HG03439 (cell line): ENCODE results near the gene NCAM2.

Source experiments
- ATAC-seq: cut with Tn5 transposase; IDR thresholded peaks from one replicate; pipeline ENCODE4 v1.9.1; 2021; ENCODE audit warnings: mild to moderate bottlenecking, moderate library complexity; ENCODE audit not compliant: unreplicated experiment

The NCAM2 gene

DNA sequence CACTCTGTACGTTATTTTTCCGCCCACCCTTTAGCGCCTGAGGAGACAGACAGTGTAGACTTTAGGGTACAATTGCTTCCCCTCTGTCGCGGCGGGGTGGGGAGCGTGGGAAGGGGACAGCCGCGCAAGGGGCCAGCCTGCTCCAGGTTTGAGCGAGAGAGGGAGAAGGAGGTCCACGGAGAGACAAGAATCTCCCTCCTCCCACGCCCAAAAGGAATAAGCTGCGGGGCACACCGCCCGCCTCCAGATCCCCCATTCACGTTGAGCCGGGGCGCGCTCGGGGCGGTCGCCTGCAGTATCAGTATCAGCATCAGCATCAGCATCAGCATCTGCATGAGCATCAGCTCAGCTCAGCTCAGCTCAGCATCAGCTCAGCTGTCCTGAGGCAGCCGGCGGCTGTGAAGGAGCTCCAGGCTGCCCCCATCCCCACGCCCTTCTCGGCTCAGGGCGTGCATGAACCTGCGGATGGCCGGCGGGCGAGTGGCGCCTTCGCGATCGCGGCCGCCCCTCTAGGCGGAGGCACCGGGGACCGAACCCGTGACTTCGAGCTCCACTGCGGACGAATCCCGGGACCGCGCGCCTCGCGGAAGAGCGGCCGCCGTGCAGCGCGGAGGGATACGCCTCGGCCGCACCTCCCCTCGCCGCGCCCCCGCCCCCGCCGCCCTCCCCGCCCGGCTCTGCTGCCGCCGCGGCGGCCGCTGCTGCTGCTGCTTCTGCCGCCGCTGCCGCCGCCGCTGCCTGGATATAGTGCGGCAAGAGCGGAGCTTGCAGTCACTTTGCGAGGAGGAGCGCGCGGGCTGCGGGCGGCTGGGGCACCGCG, at the start of gene NCAM2:
TSS of gene NCAM2 (plus strand) at position 774 of the 820 bp plus-strand sequence.
- no peak for ATAC-seq

DNA sequence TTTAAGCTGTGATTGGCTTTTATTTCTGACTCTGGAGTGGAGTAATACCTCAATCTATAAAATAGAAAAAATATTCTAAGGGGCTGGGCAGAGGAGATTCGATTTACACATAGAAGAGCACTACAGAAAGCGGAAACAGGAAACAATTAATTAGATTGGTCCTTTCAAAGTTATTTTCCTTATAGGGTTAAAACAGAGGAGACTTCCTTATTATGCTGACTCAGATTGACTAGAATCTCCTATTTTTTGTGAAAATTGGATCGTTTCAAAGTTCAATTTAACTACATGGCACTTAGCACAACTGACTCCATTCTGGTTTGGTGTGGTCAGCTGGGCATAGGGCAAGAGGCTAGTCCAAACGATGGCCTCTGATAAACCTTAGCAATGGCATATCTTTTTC, 48.3 kb upstream of the NCAM2 start:
- ATAC-seq = no peak

DNA sequence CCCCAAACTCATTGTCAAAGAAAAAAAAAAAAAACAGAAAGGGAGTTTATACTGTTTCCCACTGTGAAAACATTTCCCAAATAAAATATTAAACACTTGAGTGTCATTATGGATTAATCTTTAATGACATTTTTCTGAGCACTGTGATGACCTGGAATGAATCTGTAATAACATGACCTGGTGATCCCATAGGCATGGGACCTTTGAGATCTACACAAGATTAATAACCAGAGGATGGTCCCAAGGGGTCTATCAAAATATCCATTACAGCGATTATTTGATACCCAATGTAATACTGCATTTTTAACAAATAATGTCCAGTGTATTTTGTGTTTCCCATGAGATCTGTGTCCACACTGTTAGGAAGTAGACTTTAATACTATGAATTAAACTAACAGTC, 32.4 kb upstream of the NCAM2 start:
- no peak for ATAC-seq

DNA sequence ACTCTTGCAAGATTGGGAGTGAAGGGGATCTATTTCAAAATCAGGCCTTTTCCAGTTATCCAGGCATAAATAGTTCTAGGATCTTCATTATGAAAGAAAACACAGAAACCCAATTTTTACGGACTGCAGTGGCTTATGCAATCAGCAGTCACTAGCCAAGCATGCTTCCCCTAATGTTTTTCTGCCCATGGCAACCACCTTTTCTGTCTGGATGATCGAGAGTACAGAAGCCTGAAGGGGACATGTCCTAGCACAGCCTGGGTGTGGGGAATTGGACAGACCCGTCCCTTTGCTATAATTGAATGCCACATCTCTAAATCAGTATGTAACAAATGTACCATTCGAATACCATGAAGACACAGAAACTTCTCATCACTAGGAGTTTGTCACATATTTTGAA, 29.8 kb upstream of the NCAM2 start:
- no peak for ATAC-seq

DNA sequence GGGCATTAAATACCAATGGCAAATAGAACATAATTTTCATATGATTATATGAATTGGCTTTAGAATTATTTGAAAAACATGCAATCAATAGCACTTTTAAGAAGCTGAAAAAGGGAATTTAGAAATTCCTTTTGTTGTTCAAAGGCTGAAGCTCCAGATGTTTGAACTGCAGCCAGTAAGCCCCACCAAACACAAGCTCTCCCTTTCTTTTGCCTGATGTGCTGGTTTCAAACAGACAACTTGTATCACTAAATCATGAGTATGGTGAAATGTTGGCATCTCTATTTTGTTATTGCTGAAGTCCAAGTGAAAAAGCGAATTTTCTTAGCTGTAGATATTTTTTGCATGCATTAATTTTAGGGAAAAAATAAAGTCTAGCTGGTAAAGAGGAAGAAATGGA, 27.5 kb upstream of the NCAM2 start:
- no peak for ATAC-seq

DNA sequence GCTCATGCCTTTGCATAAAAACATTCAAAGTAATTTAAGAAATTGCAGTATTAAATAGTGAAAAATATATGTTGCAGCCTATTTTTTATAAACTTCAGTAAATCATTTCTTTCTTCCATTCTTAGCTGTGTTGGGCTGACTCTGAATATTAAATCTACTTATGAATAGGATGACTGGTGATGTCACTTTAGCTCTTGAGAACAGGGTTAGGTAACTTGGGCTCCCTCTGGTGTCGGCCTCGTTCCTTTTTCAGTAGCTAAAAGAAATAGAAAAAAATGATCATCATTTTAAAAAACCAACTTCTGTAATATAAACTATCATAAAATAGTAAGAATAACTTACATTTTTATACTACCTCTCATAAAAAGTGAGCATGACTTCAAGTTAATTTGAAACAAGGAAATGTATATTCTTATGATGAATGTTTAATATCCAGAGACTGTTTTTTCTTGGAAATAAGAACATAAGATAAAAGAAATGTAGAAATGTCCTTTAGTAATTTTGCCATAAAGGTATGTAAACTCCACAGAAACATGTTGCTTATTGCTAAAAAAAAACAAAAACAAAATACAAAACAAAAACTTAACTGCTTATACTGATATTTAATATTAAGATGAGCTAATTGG, 26.8 kb upstream of the NCAM2 start:
- no peak for ATAC-seq

DNA sequence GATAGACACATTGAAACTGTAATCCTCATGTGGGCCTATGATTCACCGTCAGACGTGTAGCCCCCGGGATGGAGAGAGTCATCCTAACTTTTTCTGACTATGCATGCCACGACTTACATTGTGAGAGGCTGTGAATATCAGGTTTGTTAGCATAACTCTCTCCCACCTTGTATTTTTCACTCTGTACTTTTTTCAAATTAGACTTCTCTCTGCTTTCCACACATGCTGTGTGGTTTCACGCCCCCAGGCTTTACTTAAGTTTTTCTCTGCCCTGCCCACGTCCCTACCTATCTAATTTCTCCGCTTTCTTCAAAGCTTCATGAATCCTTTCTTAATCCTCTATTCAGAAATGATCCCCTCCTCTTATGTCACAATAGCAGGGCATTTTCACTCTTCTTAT, 3.4 kb upstream of the NCAM2 start:
- ATAC-seq = no peak

DNA sequence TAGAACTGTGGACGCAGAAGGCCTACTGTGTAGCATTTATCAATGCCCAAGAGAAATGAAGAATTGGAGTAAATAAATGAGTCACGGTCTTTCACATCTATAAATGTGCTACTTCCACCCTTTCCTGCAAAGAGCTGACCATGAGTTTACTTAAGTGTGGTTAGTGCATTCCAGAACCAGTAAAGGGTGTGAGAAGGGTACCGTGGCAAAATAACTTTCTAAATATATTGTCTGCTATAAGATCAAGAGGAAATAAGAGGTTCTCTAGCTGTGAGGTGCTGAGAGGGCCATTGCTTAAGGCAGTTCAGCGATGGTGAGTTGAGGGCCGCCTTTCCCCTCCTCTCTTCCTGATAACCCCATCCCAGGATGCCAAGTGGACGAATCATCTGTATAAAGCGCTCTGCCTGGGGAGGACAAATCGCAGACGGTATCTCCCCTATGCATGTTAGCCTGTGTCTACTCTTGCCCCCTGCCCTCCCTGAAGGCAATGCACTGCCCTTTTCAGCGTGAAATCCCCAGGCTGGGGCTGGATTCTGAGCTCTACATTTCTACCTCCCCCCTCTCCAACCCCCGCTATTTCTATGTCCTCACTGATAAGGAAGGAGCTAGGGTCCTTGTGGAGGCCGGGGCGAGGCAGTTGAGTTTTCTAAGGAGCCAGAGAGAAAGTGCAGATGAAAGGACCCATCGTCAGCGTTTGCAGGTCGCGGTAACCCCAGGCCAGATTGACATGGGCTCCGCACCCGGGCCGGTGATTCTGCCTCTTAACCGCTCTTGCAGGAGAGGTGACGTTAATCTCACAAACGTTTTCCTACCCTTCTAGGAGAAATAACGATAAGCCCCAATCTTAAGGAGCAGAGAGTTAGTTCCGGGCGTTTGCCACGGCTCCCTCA, 1.5 kb upstream of the NCAM2 start:
- ATAC-seq = no peak

DNA sequence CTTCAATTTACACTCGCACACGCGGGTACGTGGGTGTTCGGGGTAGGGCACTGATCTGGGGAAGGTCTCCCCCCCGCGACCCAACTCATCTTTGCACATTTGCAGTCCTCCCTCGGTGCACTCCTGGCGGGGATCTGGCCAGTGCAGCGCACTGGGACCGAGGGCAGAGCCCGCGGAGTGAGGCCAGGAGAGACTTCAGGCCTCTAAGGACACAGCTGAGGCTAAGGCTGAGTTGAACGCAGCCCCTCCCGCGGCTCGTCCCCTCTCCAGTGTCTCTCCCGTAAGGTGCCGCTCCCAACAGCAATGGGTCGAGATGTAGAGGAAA, 936 bp upstream of the NCAM2 start:
- ATAC-seq = no peak

DNA sequence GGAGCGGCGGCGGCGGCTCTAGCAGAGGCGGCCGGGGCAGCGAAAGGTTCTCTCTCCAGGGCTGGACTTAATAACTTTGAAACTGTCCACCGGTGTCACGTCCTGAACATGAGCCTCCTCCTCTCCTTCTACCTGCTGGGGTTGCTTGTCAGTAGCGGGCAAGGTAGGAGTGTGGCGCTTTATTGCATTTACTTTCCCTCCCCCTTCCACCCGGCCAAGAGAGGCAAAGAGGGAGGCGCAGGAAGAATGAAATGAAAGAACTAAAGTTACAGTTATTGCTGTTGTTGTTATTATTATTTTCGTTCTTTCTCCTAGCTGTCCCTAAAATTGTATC, 214 bp downstream of the NCAM2 start:
- no peak for ATAC-seq

DNA sequence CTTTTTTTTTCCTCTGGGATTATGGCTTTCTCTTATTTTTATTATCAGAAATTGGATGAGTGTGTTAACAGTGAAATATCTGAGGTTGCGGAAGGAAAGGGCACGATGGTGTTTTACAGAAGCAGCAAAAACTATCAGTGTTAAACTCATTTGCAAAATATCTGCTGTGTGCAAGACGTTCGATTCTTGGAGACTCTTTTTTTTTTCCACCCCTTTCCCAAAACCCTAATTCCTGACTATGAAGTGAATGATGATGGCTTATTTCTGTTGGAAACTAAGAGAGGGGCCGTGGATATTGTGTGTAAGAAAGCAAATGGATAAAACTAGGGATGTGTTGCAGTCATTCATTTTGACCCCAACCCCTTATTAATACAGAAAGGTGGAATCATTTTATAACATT, 677 bp downstream of the NCAM2 start:
- ATAC-seq = no peak

DNA sequence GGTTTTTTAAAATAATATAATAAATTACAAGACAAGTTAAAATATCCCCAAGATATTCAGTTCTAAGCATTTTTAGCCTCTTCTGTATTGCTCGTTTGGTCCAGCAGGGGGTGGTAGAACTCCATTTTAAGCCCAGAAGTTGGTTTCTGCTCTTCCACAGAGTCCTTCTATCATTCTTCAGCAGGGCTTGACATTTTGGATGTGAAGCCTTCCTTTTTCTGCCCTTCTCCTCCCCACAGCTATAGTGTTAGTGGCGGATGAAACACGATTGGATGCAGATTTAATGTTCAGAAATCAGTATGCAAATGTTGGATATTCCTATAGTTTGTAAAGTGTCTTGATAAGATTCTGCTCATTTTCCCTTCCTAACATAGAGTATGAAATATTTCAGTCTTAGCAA, 1.4 kb downstream of the NCAM2 start:
- ATAC-seq = no peak

DNA sequence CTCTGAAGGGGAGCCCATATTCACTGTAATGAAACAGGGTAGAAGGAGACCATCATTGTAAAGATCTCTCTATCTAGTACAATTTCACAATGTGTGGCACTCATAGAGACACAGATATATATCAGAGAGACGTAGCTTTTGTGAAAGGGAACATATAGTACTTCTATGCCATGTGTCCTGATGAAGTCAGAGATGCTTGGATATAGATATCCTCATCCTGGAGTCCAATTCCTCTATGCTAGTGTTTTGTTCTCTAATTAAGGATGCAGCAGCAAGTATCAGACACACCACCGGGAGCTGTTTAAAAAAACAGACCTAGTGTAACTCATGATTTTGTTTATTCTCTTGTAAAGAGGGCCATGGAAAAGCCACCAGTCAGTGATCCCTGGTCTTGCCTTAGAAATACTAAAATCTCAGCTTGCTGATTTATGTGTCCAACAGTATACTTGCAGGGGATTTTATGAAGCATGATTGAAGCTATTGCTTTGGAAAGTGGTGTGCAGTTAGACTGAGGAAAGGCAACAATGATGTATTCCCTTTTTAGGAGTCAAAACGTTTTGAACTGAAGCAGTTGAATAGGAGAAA, 2.5 kb downstream of the NCAM2 start:
- ATAC-seq = no peak

DNA sequence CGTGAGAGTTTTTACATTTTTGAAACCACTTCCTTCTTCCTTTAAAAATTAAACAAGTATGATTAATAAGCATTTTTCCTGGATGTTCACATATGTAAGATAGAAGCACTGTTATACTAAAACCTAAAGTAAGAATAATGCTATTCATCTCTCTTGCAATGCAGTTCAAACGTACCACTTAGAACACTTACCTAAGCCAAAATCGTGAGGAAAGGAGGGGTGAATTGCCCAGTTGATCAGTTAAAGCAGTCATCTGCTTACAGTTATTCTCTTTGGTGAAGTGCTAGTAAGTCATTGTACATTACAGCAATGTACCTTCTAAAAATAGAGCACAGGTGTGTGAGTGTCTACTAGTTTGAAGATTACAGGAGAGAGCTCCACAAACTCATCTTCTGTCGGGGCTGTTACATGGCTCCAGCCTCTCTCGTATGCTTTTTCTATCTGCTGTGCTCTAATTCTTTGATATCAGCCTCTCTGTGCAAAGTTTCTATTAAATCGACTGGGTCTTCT, 3.4 kb downstream of the NCAM2 start:
- no peak for ATAC-seq

DNA sequence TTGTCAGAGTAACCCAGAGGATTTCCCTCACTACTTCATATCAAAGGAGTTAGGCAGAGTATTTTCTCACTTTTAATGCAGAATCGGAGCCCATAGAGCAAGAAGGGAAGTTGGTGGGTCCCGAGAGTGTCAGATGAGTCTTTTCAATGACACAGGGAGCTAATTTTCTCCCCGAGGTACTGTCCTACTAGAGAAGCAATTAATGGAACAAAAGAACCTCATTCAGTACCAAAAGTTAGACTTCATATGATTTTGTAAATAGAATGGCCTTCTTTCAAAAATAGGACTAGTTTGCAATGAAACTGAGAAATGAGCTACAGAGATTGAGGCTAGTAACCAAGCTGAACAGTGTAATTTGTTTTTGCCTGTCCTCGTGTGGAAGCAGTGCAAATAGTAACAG, 3.9 kb downstream of the NCAM2 start:
- ATAC-seq = no peak

DNA sequence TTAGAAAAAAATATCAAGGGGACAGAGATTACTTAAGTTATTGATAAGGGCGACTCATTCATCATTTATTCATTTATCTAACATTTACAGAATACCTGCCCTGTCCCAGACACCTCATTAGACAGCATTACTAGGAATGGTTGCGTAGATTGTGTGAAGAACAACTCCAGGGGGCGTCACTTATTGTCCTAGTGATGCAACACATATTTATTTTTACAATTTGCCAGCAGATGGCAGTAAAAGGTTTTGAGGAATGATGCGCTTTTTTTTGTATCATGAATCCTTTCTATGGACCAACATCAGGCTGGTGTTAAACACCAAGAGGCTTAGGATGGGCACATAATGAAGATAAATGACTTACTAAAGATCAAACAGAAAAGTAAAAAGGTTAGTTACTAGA, 5.5 kb downstream of the NCAM2 start:
- ATAC-seq = no peak

DNA sequence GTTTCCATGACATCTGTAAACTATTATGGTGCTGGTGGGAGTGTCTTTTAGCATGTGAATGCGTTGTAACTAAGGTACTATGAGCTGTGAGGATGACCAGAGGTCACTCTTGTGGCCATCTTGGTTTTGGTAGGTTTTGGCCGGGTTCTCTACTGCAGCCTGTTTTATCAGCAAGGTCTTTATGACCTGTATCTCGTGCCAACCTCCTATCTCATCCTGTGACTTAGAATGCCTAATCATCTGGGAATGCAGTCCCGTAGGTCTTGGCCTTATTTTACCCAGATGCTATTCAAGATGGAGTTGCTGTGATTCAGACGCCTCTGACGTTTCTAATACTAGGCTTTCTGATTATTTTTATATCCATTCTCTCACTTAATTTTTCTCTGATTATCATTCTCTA, 9.4 kb downstream of the NCAM2 start:
- no peak for ATAC-seq

DNA sequence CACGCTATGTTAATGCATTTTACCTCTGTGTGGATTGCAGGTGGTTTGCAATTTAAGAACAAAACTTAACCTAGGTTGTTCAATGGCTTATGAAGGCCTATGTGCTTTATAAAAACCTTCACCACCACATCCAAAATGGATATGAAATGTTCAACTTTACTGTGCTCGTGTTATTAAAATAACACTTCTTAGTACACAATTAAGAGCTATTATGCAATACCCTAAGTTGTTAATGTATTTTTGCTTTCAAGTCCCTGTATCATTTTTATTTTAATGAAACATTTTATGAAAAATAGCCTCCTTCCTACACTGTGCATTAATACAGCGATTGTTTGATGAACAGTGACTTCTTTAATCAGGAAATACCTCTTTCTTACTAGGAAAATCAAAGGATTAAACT, 12.0 kb downstream of the NCAM2 start:
- no peak for ATAC-seq

DNA sequence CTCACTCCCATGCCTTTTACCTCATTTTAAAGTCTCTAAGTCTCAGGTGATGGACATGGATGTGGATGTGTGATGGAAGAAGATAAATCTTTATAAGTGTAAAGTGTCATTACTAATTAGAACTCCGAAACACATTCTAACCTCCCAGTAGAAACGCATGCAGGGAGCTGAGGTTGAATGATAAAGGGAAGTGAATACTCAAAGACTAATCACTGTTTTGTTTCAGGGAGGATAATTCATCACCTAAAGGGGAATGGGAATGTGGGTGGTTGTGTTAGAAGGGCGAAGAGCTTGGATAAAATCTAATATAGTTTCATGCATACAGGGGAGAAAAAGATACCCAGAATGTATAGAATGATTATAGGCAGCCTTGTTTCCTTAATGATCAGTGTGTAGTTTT, 12.5 kb downstream of the NCAM2 start:
- no peak for ATAC-seq

DNA sequence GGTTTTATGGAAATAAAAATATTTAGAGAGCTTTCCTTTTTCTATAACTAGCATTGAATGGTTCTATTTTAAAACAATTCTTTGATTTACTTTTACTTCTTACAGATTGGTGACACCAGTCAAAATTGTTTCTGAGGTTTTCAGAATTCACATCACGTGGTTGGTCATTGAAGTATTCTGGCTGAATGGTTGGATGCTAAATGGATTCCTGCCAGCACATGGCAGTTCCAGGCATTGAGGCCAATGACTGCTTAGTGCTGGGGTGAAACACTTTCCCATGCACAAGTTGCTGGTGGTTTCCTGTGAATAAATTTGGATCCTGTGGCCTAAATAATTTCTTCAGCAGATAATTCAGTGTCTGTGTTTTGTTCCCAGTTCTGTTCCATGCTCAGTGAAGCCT, 20.6 kb downstream of the NCAM2 start:
- ATAC-seq = no peak

DNA sequence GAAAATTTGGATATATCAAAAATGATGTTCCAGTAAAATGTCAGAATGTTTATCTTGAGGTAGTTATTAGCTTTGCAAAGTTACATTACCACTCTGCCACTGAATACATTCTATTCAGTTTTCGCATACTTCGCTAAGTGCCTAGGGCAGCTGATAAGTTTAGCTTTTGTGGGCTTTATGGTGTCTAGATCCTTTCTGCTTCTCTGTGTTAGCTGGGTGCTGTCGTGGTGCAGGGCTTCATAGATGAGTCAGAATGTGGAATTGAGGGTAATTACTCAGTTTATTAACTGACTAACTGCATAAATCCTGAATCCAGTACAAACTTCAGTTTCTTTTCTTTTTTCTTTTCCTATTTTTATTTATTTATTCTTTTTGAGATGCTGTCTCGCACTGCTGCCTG, 21.5 kb downstream of the NCAM2 start:
- ATAC-seq = no peak
